ENCODE measurements around the gene DUSP22.
"Not testable (repeated sequence)": the region's sequence is repeated elsewhere in the genome, so short reads cannot be mapped to it uniquely, and the experiment has no call there.

DUSP22 gene

DNA sequence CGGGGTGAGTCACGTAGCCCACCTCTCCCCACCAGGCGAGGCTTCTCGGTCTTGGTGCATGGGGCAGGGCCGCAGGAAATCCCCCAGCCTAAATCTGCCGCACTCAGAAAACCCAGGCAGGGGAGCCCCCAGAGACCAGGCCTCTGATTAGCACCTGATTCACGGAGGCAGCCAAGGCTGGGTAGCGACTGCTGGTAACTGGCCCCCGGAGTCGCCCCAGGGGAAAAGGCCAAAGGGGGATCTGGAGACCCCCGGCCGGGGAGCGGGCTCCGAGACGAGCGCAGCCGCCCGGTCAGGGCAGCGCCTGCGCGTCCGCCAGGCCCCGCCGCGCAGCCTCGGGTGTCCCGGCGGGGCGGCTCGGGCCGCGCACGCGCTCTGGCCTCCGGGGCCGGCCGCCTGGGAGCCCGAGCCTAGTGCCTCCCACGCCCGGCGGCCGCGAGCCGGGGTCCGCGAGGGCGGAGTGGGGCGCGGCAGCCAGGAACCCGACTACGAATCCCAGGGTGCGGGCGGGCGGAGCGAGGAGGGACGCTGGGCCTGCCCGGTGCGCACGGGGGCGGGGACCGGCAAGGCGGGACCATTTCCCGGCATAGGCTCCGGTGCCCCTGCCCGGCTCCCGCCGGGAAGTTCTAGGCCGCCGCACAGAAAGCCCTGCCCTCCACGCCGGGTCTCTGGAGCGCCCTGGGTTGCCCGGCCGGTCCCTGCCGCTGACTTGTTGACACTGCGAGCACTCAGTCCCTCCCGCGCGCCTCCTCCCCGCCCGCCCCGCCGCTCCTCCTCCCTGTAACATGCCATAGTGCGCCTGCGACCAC is at the start of gene DUSP22:
DUSP22 (plus strand) TSS at position 791 of the 809 bp plus-strand sequence. CDS start 53 bp downstream, outside the sequence.
- H3K9me3 ChIP-seq, result no peaks in the 10 kb centered on the region
- intact Hi-C loops (cut with DNase I; ENCODE audit: low total_unique reads), result no loop called here
- H3K27me3 ChIP-seq, result no peaks in the 10 kb centered on the region
- H3K4me1 ChIP-seq, result peaks cover 0 to 29% (median 13%) of the 10 kb centered on the region in 4 donors
- peak within 1 kb of the TSS; percentile 92 to 96 for H3K27ac ChIP-seq
- TF ChIP-seq CTCF (IDR thresholded peaks at IDR 0.05), result peak in 1 of 2 experiments; percentile 10
- no peaks in the 10 kb centered on the region for H3K36me3 ChIP-seq
- H3K4me3 ChIP-seq, result peak within 1 kb of the TSS; percentile 77 to 78
- DNase-seq, result peak; percentile 88 to 94

GRCh38 chr6:246352-246751 is 45.9 kb upstream of the DUSP22 start:
- Histone ChIP-seq H3K27me3 (no peaks in the 10 kb centered on the region), H3K36me3 (no peaks in the 10 kb centered on the region), H3K4me1 (no peaks in the 10 kb centered on the region), H3K27ac (no peak overlapping the region), H3K9me3 (peaks cover 0 to 5% (median 0%) of the 10 kb centered on the region in 3 donors), H3K4me3 (no peak overlapping the region)
- no peak for TF ChIP-seq CTCF (IDR thresholded peaks at IDR 0.05)
- no peak for DNase-seq
- intact Hi-C loops (cut with DNase I; ENCODE audit: low total_unique reads), result no loop called here

GRCh38 chr6:247351-247750 is 44.9 kb upstream of the DUSP22 start:
- Histone ChIP-seq H3K4me1 (no peaks in the 10 kb centered on the region), H3K27me3 (no peaks in the 10 kb centered on the region), H3K9me3 (peaks cover 0 to 5% (median 0%) of the 10 kb centered on the region in 3 donors), H3K27ac (no peak overlapping the region), H3K36me3 (no peaks in the 10 kb centered on the region), H3K4me3 (no peak overlapping the region)
- intact Hi-C loops (cut with DNase I; ENCODE audit: low total_unique reads), result no loop called here
- no peak for DNase-seq
- TF ChIP-seq CTCF (IDR thresholded peaks at IDR 0.05), result no peak

GRCh38 chr6:248046-248445 is 44.2 kb upstream of the DUSP22 start:
- H3K9me3 ChIP-seq; intact Hi-C loops (cut with DNase I; ENCODE audit: low total_unique reads): not testable (repeated sequence)

DNA sequence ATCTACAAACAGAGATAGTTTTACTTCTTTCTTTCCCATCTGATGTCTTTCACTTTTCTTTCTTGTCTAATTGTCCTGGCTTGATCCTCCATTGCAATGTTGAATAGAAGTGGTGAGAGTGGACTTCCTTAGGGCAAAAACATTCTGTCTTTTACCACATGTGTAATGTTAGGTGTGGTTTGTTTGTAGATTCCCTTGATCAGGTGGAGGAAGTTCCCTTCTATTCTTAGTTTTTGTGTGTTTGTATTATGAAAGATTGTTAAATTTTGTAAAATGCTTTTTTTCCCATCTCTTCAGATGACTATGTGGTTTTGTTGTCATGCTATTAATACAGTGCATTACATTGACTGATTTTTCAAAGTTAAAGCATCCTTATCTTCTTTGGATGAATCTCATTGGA is 41.6 kb upstream of the DUSP22 start:
- Histone ChIP-seq H3K27me3 (peaks cover 0 to 2% of the 10 kb centered on the region in 2 donors), H3K9me3 (no peaks in the 10 kb centered on the region), H3K4me1 (no peaks in the 10 kb centered on the region), H3K27ac (no peak overlapping the region), H3K4me3 (no peak overlapping the region), H3K36me3 (no peaks in the 10 kb centered on the region)
- TF ChIP-seq CTCF (IDR thresholded peaks at IDR 0.05), result no peak
- DNase-seq, result no peak
- intact Hi-C loops (cut with DNase I; ENCODE audit: low total_unique reads), result no loop called here

More at GRCh38 chr6:248046-248445, 44.2 kb upstream of the DUSP22 start:
- not testable (repeated sequence) for DNase-seq, H3K4me1 ChIP-seq, H3K27me3 ChIP-seq, H3K4me3 ChIP-seq, H3K36me3 ChIP-seq, H3K27ac ChIP-seq

- TF ChIP-seq CTCF (IDR thresholded peaks at IDR 0.05), result no peak
- Histone ChIP-seq H3K9me3 (no peaks in the 10 kb centered on the region), H3K4me3 (no peak overlapping the region), H3K27ac (no peak overlapping the region), H3K36me3 (no peaks in the 10 kb centered on the region), H3K4me1 (no peaks in the 10 kb centered on the region), H3K27me3 (peaks cover 0 to 2% of the 10 kb centered on the region in 2 donors)
- intact Hi-C loops (cut with DNase I; ENCODE audit: low total_unique reads), result no loop called here
- DNase-seq, result no peak
Observed at GRCh38 chr6:251920-252319, 40.4 kb upstream of the DUSP22 start.

Measured in tibial artery (tissue), 4 donors.